Brain microvascular endothelial cell (primary cell): ENCODE data around the gene CDKN2C.

Experiments
- DNase-seq: peaks from one replicate; pipeline ENCODE4 v3.0.0-alpha.2; 2020
- H3K27ac ChIP-seq: fragments of 250-450 bp; sonication (Bioruptor Pico); 2 replicates; pipeline ENCODE4 v1.5.1; 2020; ENCODE audit warnings: mild to moderate bottlenecking, moderate library complexity
- H3K27me3 ChIP-seq: fragments of 250-450 bp; sonication (Bioruptor Pico); replicated peaks from 2 replicates; pipeline ENCODE4 v1.5.1; 2020; ENCODE audit warnings: mild to moderate bottlenecking
- H3K36me3 ChIP-seq: fragments of 250-450 bp; sonication (Bioruptor Pico); replicated peaks from 2 replicates; pipeline ENCODE4 v1.5.1; 2020; ENCODE audit warnings: mild to moderate bottlenecking
- H3K4me3 ChIP-seq: 2 replicates; pipeline ENCODE4 v1.5.1; 2011; ENCODE audit warnings: low read depth, mild to moderate bottlenecking, control low read depth, low read length, moderate library complexity
- in situ Hi-C: cut with HindIII; loops from 2 replicates; pipeline ENCODE4 v1.10.0; 2017; ENCODE audit warnings: low sequenced_read_pairs, low pct_ligation_motif_present
- TF ChIP-seq, protein P1 (sequence below): IDR thresholded peaks from 2 replicates; pipeline ENCODE4 v1.5.1; 2011; ENCODE audit warnings: low read depth, mild to moderate bottlenecking, moderate library complexity, low read length, control low read depth, inconsistent platforms; ENCODE audit errors: missing control alignments

The CDKN2C gene

DNA sequence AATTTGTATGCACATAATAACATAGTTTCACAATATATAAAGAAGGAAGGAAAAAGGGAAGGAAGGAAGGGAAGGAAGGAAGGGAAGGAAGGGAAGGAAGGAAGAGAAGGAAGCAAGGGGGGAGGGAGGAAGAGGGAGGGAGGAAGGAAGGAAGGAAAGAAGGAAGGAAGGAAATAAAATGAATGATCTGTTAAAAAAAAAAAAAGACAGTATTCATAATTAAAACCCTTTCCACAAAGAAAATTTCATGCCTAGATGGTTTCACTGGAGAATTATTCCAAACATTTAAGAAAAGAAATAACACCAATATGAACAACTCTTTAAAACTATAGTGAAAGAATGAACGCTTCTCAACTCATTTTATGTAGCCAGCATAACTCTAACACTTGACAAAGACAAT lies 44.8 kb downstream of the CDKN2C start:
- DNase-seq = no peak
- in situ Hi-C loops = no loop called here
- no peaks in the 10 kb centered on the region for H3K27me3 ChIP-seq
- no peak overlapping the region for H3K27ac ChIP-seq
- no peaks in the 10 kb centered on the region for H3K36me3 ChIP-seq
- no peak overlapping the region for H3K4me3 ChIP-seq
- TF ChIP-seq, protein P1, sequence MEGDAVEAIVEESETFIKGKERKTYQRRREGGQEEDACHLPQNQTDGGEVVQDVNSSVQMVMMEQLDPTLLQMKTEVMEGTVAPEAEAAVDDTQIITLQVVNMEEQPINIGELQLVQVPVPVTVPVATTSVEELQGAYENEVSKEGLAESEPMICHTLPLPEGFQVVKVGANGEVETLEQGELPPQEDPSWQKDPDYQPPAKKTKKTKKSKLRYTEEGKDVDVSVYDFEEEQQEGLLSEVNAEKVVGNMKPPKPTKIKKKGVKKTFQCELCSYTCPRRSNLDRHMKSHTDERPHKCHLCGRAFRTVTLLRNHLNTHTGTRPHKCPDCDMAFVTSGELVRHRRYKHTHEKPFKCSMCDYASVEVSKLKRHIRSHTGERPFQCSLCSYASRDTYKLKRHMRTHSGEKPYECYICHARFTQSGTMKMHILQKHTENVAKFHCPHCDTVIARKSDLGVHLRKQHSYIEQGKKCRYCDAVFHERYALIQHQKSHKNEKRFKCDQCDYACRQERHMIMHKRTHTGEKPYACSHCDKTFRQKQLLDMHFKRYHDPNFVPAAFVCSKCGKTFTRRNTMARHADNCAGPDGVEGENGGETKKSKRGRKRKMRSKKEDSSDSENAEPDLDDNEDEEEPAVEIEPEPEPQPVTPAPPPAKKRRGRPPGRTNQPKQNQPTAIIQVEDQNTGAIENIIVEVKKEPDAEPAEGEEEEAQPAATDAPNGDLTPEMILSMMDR = no peak

DNA sequence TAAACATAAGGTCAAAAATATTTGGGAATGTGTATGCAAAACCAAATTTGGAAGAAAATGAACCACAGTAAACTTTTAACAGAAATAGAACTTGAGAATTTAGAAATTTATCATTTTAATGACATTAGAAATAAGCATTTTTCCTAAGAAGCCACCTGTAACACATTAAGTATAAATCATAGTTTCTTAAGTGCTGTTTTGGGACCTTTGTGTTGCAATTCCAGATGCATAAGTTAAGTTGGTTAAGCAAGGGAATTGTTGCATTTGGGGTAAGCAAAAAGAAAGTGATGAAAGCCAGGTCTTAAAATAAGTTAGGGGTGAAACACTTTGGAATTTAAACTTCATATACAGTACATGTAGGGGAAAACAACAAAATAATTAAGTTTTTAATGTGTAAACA lies 49.8 kb downstream of the CDKN2C start:
- no peaks in the 10 kb centered on the region for H3K36me3 ChIP-seq
- H3K27ac ChIP-seq = no peak overlapping the region
- in situ Hi-C loops = no loop called here
- no peak overlapping the region for H3K4me3 ChIP-seq
- DNase-seq = no peak
- no peaks in the 10 kb centered on the region for H3K27me3 ChIP-seq
- TF ChIP-seq, protein P1 = no peak
